ENCODE results near the gene EME1.

The EME1 gene, protein sequence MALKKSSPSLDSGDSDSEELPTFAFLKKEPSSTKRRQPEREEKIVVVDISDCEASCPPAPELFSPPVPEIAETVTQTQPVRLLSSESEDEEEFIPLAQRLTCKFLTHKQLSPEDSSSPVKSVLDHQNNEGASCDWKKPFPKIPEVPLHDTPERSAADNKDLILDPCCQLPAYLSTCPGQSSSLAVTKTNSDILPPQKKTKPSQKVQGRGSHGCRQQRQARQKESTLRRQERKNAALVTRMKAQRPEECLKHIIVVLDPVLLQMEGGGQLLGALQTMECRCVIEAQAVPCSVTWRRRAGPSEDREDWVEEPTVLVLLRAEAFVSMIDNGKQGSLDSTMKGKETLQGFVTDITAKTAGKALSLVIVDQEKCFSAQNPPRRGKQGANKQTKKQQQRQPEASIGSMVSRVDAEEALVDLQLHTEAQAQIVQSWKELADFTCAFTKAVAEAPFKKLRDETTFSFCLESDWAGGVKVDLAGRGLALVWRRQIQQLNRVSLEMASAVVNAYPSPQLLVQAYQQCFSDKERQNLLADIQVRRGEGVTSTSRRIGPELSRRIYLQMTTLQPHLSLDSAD

DNA sequence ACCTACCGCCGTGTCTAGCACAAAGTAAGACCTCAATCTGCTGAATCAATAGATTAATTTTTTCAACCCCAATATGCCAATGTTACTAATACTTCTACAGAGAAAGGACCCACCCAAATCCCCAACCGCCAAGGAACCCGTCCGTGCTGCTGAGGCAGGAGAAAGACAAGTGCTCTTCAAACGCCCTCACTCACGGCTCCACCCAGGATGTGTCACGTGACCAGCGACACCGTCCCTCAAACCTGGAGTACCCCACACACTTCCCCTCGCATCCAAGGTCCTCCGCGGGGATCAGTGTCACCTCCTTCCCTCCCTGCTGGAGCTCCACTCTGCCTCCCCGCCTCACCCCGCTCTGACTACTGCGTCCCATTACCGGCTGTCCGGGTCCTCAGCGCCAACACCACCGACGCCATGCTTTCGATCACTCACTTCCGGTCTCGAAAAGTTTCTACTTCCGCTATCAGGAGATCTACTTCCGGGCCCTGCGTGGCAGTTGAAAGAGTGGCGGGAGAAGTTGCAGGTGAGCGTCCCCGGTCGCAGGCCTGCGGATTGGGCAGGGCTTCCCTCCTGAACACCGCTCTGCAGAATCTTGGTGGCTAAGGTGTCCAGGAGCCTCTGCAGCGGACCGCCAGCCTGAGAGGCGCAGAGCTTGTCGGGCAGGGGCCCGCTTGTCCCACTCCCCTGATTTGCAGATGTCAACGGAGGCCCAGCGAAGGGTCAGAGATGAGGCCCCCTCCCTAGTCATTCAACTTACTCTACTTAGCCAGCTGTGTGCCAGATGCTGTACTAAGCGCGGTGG, at the start of gene EME1, which contains the start of gene MRPL27:
Gene EME1 (plus strand): TSS at position 472 of the 799 bp plus-strand sequence. CDS start 1,980 bp downstream, outside the sequence.
Gene MRPL27 (minus strand): TSS at position 427 of the 799 bp plus-strand sequence. CDS start 14 bp downstream, at position 413.
- peak within 1 kb of the TSS; percentile 77 for H3K4me3 ChIP-seq (ENCODE audit: low read depth, low read length)
- TF ChIP-seq, protein P1, sequence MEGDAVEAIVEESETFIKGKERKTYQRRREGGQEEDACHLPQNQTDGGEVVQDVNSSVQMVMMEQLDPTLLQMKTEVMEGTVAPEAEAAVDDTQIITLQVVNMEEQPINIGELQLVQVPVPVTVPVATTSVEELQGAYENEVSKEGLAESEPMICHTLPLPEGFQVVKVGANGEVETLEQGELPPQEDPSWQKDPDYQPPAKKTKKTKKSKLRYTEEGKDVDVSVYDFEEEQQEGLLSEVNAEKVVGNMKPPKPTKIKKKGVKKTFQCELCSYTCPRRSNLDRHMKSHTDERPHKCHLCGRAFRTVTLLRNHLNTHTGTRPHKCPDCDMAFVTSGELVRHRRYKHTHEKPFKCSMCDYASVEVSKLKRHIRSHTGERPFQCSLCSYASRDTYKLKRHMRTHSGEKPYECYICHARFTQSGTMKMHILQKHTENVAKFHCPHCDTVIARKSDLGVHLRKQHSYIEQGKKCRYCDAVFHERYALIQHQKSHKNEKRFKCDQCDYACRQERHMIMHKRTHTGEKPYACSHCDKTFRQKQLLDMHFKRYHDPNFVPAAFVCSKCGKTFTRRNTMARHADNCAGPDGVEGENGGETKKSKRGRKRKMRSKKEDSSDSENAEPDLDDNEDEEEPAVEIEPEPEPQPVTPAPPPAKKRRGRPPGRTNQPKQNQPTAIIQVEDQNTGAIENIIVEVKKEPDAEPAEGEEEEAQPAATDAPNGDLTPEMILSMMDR (IDR thresholded peaks at IDR 0.05; ENCODE audit: borderline replicate concordance, insufficient read depth, low read depth, low read length): no peak

DNA sequence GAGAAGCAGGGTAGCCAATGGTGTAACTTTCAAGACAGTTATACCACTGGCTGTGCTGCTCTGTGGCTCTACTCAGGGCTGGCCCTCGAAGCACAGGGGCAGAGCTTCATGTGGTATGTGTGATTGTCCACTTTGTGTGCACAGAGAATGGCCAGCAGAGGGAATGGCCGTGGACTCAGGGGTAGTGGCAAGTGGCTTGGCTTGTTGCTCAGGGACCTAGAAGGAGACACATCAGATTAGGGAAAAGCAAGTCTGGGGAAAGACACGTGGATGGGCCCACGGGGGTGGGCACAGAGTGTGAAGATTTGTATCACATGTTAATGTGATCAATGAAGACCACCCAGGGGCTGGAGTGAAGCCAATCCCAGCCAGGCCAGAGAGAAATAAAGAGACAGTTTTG, 47.1 kb upstream of the EME1 start:
- no peak overlapping the region for H3K4me3 ChIP-seq (ENCODE audit: low read depth, low read length)
- TF ChIP-seq, protein P1 (IDR thresholded peaks at IDR 0.05; ENCODE audit: borderline replicate concordance, insufficient read depth, low read depth, low read length): no peak

DNA sequence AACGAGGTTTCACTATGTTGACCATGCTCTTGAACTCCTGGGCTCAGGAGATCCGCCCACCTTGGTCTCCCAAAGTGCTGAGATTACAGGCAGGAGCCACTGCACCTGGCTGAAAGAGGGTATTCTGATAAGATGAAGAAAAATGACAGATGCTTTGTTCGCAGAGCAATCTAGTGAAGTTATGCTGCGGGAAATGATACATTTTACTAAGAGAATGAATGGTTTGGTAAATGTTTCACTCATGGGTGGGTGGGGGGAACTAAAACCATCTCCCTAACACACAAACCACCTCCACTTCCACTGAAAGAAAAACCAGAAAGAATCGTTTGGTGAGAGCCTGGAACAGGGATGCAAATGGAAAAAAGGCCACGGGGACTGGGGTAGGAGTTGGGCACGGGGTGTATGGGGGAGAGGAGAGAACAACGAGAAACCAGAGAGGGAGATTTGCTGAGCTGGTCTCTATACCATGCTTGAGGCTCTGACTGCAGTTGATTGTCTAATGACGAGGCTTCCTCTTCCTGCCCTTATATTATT, 46.1 kb upstream of the EME1 start:
- no peak overlapping the region for H3K4me3 ChIP-seq (ENCODE audit: low read depth, low read length)
- TF ChIP-seq, protein P1 (IDR thresholded peaks at IDR 0.05; ENCODE audit: borderline replicate concordance, insufficient read depth, low read depth, low read length): no peak

DNA sequence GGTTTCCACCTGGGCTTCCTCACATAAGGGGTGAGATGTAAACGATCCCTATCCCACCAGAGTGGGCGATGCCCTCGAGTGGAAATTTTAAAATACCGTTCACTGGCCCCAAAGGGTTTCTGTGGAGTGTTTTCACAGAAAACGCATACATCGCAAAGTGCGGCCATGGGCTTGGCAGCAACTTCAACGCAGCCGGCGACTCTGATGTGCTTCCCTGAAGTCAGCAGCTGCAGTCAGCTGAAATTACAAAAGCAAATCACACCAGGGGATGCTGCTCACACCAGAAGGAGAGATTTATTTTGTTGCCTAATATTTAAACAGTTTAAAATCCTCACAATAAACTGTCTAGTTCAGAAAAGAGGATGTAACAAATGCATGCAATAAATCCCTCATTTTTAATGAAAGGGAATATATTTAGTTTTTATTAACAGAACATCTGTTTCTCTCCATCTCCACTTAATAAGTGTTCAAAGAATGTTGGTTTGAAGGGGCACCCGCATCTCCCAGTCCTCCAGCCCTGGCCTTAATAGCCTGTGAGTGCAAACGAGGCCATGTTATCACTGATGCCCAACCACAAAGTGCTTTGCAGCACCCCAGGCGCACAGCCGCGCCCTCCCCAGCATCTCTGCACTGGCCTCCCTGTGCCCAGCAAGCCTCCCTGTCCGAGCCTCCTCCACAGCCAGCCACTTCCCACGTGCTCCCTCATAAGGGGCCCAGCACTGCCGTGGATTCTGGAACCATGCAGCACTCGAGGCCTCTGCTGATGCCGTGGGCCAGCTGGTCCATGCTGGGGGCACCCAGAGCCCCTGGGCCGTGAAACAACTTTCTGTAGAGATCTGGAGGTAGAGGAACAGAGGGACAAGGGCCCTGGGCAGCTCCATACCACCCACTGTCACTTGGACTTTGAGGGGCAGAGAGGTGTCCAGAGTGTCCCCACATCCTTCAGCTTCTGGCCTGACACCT, 44.4 kb upstream of the EME1 start:
- TF ChIP-seq, protein P1 (IDR thresholded peaks at IDR 0.05; ENCODE audit: borderline replicate concordance, insufficient read depth, low read depth, low read length): no peak
- H3K4me3 ChIP-seq (ENCODE audit: low read depth, low read length): no peak overlapping the region

DNA sequence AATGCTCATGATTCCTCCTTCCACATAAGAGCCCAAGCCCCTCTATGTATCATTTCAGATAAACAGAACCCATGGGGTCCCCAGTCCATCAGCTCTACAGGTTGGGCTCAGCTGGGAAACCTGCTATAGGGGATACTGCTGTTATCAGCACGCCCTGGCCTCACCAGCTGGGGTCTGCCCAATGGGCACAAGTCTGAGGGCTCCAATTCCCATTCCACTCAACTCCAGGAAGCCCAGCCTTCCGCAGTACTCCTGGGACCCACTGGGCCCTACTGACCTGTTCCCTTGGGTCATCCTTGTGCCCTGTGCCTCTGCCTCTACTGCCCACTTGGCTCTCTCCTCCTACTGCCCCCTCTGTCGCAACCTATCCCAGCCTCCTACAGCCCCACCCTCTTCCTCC, 43.3 kb upstream of the EME1 start:
- TF ChIP-seq, protein P1 (IDR thresholded peaks at IDR 0.05; ENCODE audit: borderline replicate concordance, insufficient read depth, low read depth, low read length): no peak
- no peak overlapping the region for H3K4me3 ChIP-seq (ENCODE audit: low read depth, low read length)
